22Rv1 (cell line): Measurements from ENCODE around the gene TPRA1.

Experiments
- CTCF ChIP-seq: fragments of 450-650 bp; IDR thresholded peaks from 2 replicates; pipeline ENCODE4 v1.5.1; 2017; ENCODE audit warnings: mild to moderate bottlenecking
- ZFX ChIP-seq: fragments of 450-650 bp; IDR thresholded peaks from 2 replicates; pipeline ENCODE4 v1.6.1; 2017; ENCODE audit warnings: antibody characterized with exemption, borderline replicate concordance

GRCh38 chr3:127589600-127590281 is 792 bp downstream of the TPRA1 start:
- no peak for TF ChIP-seq CTCF
- no peak for TF ChIP-seq ZFX
